Skeletal muscle satellite cell (primary cell): ENCODE results near the gene MAPK8.
A peak's percentile ranks its signal among the peaks of the same experiment; 100 is the strongest.

Experiments
- H3K27me3 ChIP-seq: 2 replicates; pipeline ENCODE4 v1.7.0; 2013; ENCODE audit warnings: low read length; ENCODE audit not compliant: control insufficient read depth, insufficient read depth
- H3K36me3 ChIP-seq: 2 replicates; pipeline ENCODE4 v1.7.0; 2013; ENCODE audit warnings: mild to moderate bottlenecking, control low read depth, low read length; ENCODE audit not compliant: insufficient read depth
- H3K4me1 ChIP-seq: 2 replicates; pipeline ENCODE4 v1.7.0; 2013; ENCODE audit warnings: low read length; ENCODE audit not compliant: control insufficient read depth, insufficient read depth
- H3K4me2 ChIP-seq: 2 replicates; pipeline ENCODE4 v1.7.0; 2013; ENCODE audit warnings: mild to moderate bottlenecking, low read length
- H3K4me3 ChIP-seq: 2 replicates; pipeline ENCODE4 v1.7.0; 2013; ENCODE audit warnings: low read length
- H3K9ac ChIP-seq: 2 replicates; pipeline ENCODE4 v1.7.0; 2013; ENCODE audit warnings: mild to moderate bottlenecking, low read depth, low read length, moderate library complexity
- H3K9me3 ChIP-seq: replicated peaks from 2 replicates; pipeline ENCODE4 v1.7.0; 2013; ENCODE audit warnings: mild to moderate bottlenecking, control low read depth, low read length

The MAPK8 gene

GRCh38 chr10:48444861-48445841, 138.7 kb downstream of the MAPK8 start:
- Histone ChIP-seq H3K9me3 (no peaks in the 10 kb centered on the region), H3K9ac (no peak overlapping the region), H3K4me1 (peaks cover 41% of the 10 kb centered on the region), H3K36me3 (peaks cover 81% of the 10 kb centered on the region), H3K4me3 (no peak overlapping the region), H3K27me3 (no peaks in the 10 kb centered on the region), H3K4me2 (no peak overlapping the region)

- no peak overlapping the region for H3K4me3 ChIP-seq
- H3K27me3 ChIP-seq, result no peaks in the 10 kb centered on the region
- peaks cover 38% of the 10 kb centered on the region for H3K4me1 ChIP-seq
- no peak overlapping the region for H3K9ac ChIP-seq
- no peak overlapping the region for H3K4me2 ChIP-seq
- H3K36me3 ChIP-seq, result peaks cover 89% of the 10 kb centered on the region
- no peaks in the 10 kb centered on the region for H3K9me3 ChIP-seq
These were observed 139.5 kb downstream of the MAPK8 start for GRCh38 chr10:48445932-48446331.

GRCh38 chr10:48446785-48447184, 140.3 kb downstream of the MAPK8 start:
- Histone ChIP-seq H3K9me3 (no peaks in the 10 kb centered on the region), H3K4me2 (no peak overlapping the region), H3K9ac (no peak overlapping the region), H3K4me1 (peaks cover 36% of the 10 kb centered on the region), H3K36me3 (peaks cover 94% of the 10 kb centered on the region), H3K27me3 (no peaks in the 10 kb centered on the region), H3K4me3 (no peak overlapping the region)

GRCh38 chr10:48447356-48448215, 141.1 kb downstream of the MAPK8 start:
- H3K9me3 ChIP-seq, result no peaks in the 10 kb centered on the region
- H3K27me3 ChIP-seq, result no peaks in the 10 kb centered on the region
- H3K36me3 ChIP-seq, result peaks cover 94% of the 10 kb centered on the region
- H3K4me3 ChIP-seq, result no peak overlapping the region
- H3K9ac ChIP-seq, result no peak overlapping the region
- H3K4me2 ChIP-seq, result no peak overlapping the region
- H3K4me1 ChIP-seq, result peaks cover 36% of the 10 kb centered on the region

- H3K27me3 ChIP-seq, result no peaks in the 10 kb centered on the region
- peaks cover 33% of the 10 kb centered on the region for H3K4me1 ChIP-seq
- no peaks in the 10 kb centered on the region for H3K9me3 ChIP-seq
- no peak overlapping the region for H3K4me3 ChIP-seq
- H3K9ac ChIP-seq, result peak overlapping the region; percentile 24
- peaks cover 95% of the 10 kb centered on the region for H3K36me3 ChIP-seq
- H3K4me2 ChIP-seq, result no peak overlapping the region
These were observed 142.3 kb downstream of the MAPK8 start for GRCh38 chr10:48448796-48449195.

GRCh38 chr10:48449501-48450232, 143.2 kb downstream of the MAPK8 start:
- no peak overlapping the region for H3K9ac ChIP-seq
- H3K36me3 ChIP-seq, result peaks cover 91% of the 10 kb centered on the region
- no peaks in the 10 kb centered on the region for H3K27me3 ChIP-seq
- H3K4me3 ChIP-seq, result no peak overlapping the region
- H3K4me1 ChIP-seq, result peaks cover 25% of the 10 kb centered on the region
- no peaks in the 10 kb centered on the region for H3K9me3 ChIP-seq
- no peak overlapping the region for H3K4me2 ChIP-seq

- Histone ChIP-seq H3K27me3 (no peaks in the 10 kb centered on the region), H3K4me2 (no peak overlapping the region), H3K9ac (no peak overlapping the region), H3K9me3 (no peaks in the 10 kb centered on the region), H3K4me1 (peaks cover 23% of the 10 kb centered on the region), H3K36me3 (peaks cover 91% of the 10 kb centered on the region), H3K4me3 (no peak overlapping the region)
These were observed 143.8 kb downstream of the MAPK8 start for GRCh38 chr10:48450233-48450740.

- Histone ChIP-seq H3K9ac (no peak overlapping the region), H3K9me3 (no peaks in the 10 kb centered on the region), H3K4me1 (peaks cover 23% of the 10 kb centered on the region), H3K4me2 (no peak overlapping the region), H3K4me3 (no peak overlapping the region), H3K27me3 (no peaks in the 10 kb centered on the region), H3K36me3 (peaks cover 91% of the 10 kb centered on the region)
These were observed 144.4 kb downstream of the MAPK8 start for GRCh38 chr10:48450741-48451466.

GRCh38 chr10:48451969-48452878, 145.7 kb downstream of the MAPK8 start:
- H3K9me3 ChIP-seq, result no peaks in the 10 kb centered on the region
- peaks cover 81% of the 10 kb centered on the region for H3K36me3 ChIP-seq
- H3K4me2 ChIP-seq, result no peak overlapping the region
- H3K4me3 ChIP-seq, result no peak overlapping the region
- no peak overlapping the region for H3K9ac ChIP-seq
- H3K4me1 ChIP-seq, result peaks cover 23% of the 10 kb centered on the region
- no peaks in the 10 kb centered on the region for H3K27me3 ChIP-seq
